Keratinocyte (primary cell): Measurements from ENCODE around the gene ALK.

Source experiments
- CTCF ChIP-seq, 3 experiments: IDR thresholded peaks in 1 of 3; conservative IDR thresholded peaks in 1 of 3; optimal IDR thresholded peaks in 1 of 3; 2 replicates in 2 of 3; 3 replicates in 1 of 3; pipeline versions ENCODE3 to v1.5.1; 2011; ENCODE audit warnings: low read length in 3 of 3, mild to moderate bottlenecking in 3 of 3, moderate library complexity in 2 of 3, control low read depth in 1 of 3, inconsistent platforms in 1 of 3; ENCODE audit not compliant: insufficient read depth in 2 of 3; ENCODE audit errors: extremely low read depth in 1 of 3
- EZH2 ChIP-seq: IDR thresholded peaks from one replicate; pipeline ENCODE4 v1.6.1; 2012; ENCODE audit warnings: inconsistent platforms, mild to moderate bottlenecking, low read length, moderate library complexity

- TF ChIP-seq CTCF (optimal IDR thresholded peaks at IDR 0.05 in 1 of 3, IDR thresholded peaks at IDR 0.05 in 1 of 3, conservative IDR thresholded peaks at IDR 0.05 in 1 of 3; ENCODE audit: extremely low read depth in 1 of 3, insufficient read depth in 2 of 3, low read length in 3 of 3) (no peak), EZH2 (no peak)
These were observed 594.5 kb downstream of the ALK start for GRCh38 chr2:29326926-29327325.
